HuH-7.5 (cell line): Measurements from ENCODE around the gene MED8.
"Not testable (repeated sequence)": the region's sequence is repeated elsewhere in the genome, so short reads cannot be mapped to it uniquely, and the experiment has no call there.

Source experiments
- DNase-seq: peaks from one replicate; pipeline ENCODE4 v3.0.0; 2011; ENCODE audit warnings: low spot score

MED8 gene

GRCh38 chr1:43421976-43422750, 32.6 kb upstream of the MED8 start:
- DNase-seq, result no peak

- DNase-seq, result no peak
Measured at GRCh38 chr1:43421396-43421795, 31.8 kb upstream of the MED8 start.

DNA sequence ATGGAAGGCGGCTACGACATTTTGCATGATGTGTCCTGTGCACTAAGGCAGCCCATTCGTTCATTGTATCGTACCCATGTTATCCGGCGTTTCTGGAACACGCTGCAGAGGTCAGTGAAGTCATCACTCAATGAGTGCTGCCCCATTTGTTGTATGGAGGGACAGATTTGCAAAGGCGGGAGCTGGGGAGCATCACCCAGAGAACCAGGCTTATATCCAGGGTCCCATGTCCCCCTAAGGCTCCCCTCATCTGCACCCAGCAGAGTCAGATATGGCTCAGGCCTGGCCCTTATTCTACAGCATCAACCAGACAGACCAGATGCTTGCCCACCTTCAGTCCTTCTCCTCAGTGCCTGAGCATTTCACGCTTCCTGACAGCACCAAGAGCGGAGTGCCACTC, 31.3 kb upstream of the MED8 start:
- no peak for DNase-seq

DNA sequence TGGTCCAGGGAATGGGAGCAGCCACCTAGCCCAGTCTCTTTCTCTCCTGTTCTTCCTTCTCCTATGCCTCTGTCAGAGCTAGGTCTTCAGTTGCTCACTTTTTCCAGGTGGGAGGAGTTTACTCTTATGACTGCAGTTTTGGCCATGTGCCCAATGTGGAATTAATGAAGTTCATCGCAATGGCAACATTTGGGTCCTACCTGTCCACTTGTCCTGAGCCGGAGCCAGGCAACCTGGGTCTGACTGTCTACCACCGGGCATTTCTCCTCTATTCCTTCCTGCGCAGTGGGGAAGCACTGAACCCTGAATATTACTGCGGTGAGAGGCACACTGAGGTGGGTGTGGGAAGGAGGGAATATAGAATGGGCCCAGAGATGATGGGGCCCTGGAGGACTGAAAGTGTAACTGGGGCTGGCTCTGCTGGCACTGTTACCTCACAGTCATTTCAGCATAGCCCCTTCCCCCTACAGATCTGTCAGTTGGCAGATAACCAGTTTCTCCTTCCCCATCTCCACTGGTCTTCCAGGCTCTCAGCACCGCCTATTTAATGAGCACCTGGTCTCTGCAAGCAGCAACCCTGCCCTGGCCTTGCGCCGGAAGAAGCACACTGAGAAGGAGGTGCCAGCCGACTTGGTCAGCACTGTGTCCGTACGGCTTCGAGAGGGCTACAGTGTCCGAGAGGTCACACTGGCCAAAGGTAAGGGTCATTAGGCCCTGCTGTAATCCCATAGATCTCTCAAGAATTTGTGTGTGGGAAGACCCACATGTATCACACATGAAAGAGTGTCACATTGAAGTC, 30.2 kb upstream of the MED8 start:
- no peak for DNase-seq

- no peak for DNase-seq
Measured at GRCh38 chr1:43418858-43419257, 29.3 kb upstream of the MED8 start.

DNA sequence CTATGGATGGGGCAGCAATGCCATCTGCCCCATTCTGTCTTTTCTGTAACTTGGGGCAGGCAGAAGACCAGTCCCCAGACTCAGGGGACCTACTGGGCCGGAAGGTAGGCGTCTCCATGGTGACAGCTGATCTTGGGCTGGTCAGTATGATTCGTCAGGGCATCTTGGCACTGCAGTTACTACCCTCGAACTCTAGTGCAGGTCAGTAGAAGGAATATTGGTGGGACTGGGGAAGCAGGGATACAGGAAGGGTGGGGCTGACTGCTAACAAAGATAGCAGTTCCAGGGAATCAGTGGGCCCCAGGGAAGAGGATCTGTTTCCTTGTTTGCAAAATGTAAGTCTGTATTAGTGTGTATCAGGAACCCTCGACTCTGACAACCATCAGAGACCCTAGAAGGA, 26.3 kb upstream of the MED8 start:
- no peak for DNase-seq

GRCh38 chr1:43414634-43415223, 25.1 kb upstream of the MED8 start:
- peak; percentile 36 for DNase-seq

- not testable (repeated sequence) for DNase-seq
Measured at GRCh38 chr1:43413426-43413825, 23.8 kb upstream of the MED8 start.

DNA sequence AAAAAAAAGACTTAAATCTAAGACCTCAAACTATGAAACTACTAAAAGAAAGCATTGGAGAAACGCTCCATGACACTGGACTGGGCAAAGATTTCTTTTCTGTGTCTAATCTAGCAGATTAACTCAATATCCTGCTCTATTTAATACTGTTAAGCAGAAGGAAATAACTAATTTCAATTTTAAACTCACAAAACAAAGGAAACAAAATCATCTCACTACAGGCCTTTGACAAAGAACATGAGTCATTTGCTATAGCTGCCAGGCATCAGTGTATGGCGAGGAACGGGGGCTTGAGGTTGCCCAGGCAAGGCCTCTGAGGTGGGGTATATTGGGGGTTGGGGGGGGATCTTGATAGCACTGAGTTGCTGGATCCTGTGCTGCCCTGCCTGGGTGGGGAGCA, 21.0 kb upstream of the MED8 start:
- DNase-seq, result no peak

- no peak for DNase-seq
Measured at GRCh38 chr1:43405876-43406234, 16.3 kb upstream of the MED8 start.

DNA sequence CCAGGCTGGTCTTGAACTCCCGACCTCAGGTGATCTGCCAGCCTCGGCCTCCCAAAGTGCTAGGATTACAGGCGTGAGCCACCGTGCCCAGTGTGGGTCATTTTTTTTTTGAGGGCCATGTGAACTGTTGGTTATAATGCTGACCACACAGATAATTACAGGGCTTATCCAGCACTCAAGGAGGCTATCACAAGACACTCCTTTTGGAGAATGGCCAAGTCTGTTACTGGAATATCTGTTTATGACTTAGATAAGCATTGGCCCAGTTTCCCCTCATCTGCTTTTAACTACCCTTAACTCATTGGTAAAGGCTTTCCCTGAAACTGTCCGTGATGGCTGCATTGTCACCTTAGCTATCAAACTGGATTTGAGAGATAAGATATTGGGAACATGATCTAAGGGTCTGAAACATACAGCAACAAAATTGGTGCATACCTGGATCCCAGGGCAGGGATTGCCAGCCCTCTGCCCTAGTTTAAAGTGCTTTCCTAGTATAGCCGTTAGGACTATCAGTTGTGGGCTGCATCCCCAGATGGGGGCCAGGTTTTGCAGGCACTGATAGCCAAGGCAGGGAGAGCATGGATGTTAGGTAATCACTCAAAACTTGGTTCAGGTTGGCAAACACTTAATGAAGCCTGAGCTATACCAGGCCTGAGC, 15.7 kb upstream of the MED8 start:
- no peak for DNase-seq

DNA sequence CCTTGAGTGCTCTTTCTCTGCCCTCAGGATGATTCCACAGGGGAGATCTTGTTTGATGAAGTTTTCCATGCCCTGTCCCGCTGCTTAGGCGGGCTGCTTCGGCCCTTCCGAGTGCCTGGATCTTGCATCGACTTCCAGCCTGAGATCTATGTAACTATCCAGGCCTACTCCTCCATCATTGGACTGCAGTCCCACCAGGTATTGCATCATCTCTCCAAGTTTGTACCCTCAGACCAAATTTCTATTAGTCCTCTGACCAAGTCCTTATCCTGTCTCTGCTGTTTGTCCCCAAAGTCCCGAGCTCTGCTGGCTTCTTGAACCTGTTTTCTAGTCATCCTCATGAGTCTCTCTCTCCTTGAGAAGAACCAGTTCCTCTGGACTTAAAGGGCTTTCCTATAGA, 14.8 kb upstream of the MED8 start:
- DNase-seq, result no peak

DNA sequence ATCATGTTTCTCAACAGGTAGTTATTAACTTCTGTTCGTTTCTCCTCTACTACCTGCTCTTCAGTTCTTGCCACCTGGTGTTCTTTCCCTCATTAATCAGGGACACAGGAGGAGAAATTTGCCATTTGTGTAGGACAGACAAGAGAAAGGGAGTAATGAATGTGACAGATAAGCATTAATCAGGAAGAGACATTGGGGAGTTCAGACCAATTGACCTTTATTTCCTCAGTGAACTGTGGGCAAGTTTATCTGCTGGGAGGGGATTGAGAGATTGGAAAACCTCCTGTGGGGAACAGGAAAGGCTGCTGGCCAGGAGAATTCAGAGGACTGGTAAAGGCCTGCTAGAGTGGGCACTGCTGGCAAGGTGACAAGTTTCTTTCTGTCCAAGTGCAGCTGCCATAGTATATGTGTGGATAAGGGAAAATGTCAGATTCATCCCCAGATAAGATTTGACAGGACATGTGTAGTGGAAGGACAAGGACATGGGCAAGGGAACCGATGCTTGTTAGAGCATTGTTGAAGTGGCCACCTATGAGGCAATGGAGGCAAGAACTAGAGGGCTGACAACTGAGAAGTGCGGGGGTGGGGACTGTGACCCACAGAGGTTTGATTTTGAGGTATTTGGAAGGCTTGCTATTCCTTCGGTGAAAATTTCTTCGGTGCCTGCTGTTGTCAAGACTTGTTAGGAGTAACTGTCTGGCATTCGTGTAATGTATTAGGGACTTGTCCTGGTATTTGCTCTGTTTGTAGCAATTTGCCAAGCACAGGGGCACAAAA, 12.7 kb upstream of the MED8 start:
- DNase-seq, result no peak

GRCh38 chr1:43400441-43400840, 10.8 kb upstream of the MED8 start:
- not testable (repeated sequence) for DNase-seq

DNA sequence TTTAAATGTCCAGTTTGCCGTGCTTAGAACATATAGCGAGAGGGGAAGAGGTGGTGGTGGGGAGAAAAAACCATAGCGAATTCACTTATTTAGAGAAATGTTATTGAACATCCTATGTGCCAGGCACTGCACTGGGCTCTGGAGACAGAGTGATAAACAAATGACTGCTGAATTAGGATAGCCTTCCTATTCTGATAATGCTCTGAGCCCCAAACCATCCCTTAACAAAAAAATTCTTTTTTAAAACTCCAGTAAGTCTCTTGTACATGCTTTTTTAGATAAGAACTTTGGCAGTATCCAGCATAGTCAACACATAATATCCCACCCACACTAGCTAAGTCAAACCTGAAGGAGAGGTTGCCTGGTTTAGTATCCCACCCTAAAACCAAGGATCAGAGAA, 8.6 kb upstream of the MED8 start:
- no peak for DNase-seq

- no peak for DNase-seq
Measured at GRCh38 chr1:43396059-43396458, 6.5 kb upstream of the MED8 start.

- no peak for DNase-seq
Measured at GRCh38 chr1:43395523-43395922, 5.9 kb upstream of the MED8 start.

GRCh38 chr1:43392702-43393101, 3.1 kb upstream of the MED8 start:
- no peak for DNase-seq

DNA sequence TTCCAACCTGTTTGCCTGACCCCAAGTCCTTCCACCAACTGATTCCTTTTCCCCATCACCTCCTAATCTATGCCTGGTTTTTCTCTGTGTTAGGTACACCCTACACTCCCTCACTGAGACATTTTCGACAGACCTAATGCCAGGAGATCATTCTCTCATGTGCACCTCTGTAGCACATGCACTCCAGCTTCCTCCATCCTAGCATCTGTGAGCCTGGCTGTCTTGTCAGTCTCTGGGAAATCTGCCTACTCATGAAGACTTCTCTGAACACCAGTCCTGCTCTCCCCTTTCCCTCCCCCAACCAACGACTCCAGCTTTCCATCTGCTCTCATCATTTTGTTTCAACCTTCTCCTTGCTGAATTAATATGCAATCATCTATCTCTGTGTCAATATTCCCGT, 987 bp downstream of the MED8 start:
- no peak for DNase-seq

DNA sequence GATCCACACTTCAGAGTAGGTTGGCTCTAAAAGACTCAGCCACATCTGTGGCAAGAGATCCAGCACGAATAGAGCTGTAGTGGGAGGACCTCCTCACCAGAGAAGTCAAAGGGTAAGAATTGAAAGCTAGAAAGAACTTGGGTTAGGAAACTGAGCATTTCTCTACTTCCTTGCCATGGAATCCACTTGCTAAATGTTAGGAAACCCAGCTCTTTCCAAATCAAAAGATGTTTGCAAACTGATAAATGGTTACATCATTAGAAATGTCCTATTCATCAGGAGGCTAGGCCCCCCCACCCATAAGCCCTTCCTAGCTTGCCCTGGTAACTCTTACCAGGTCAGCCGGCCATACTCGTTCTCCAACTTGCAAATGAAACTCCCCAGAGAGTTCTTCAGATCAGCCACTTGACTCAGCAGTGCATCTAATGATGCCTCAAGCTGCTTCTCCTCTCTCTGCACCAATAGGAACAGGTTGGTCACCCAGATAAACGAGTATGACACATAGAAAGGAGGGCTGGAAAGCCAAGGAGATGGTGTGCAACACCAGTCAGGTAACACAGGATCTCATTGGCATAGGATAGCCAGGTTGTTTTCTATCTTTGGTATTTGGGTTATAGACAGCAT, 1.5 kb downstream of the MED8 start:
- DNase-seq, result no peak

GRCh38 chr1:43386676-43387075, 2.9 kb downstream of the MED8 start:
- DNase-seq, result no peak

- no peak for DNase-seq
Measured at GRCh38 chr1:43383449-43383848, 6.2 kb downstream of the MED8 start.
